BJ (cell line): ENCODE data around the gene DTX4. TPM values are rescaled to one million over a fixed set of nuclear protein-coding genes. Genes with fewer than 3 reads are reported as not detected.
"Not testable (repeated sequence)": the region's sequence is repeated elsewhere in the genome, so short reads cannot be mapped to it uniquely, and the experiment has no call there.

Experiments used
- CTCF ChIA-PET: fragments of 350-600 bp; formaldehyde crosslinking; extraction: SDS; loops from one replicate; lab custom pipeline; 2021; ENCODE audit warnings: antibody characterized with exemption, inconsistent platforms; lab: Yijun Ruan, JAX
- POLR2A ChIA-PET: fragments of 300-600 bp; sonication (Branson Sonifier 250); formaldehyde crosslinking; extraction: SDS; loops from one replicate; lab custom pipeline; 2021; ENCODE audit warnings: antibody characterized with exemption; lab: Charles Lee
- DNase-seq: peaks from one replicate; pipeline ENCODE4 v3.0.0-alpha.2; 2011; ENCODE audit warnings: low read depth
- H3K27me3 ChIP-seq: 2 replicates; pipeline ENCODE4 v1.6.0; 2011; ENCODE audit warnings: low read length; ENCODE audit not compliant: control insufficient read depth, insufficient read depth
- H3K36me3 ChIP-seq: 2 replicates; pipeline ENCODE4 v1.5.1; 2011; ENCODE audit warnings: low read length; ENCODE audit not compliant: control insufficient read depth, insufficient read depth
- H3K4me3 ChIP-seq: 2 replicates; pipeline ENCODE4 v1.5.1; 2011; ENCODE audit warnings: low read depth, mild to moderate bottlenecking, control low read depth, low read length
- polyA minus RNA-seq: library from RNA; depleted of rRNA, polyadenylated mRNA; stranded (reverse); fragments of >200 nt; gene quantifications from 2 replicates; pipeline ENCODE4 v1.2.3, GENCODE V29; 2011; rRNA and poly(A)+ RNA removed
- polyA plus RNA-seq: library from polyadenylated mRNA; depleted of rRNA; stranded (reverse); fragments of >200 nt; gene quantifications from 2 replicates; pipeline ENCODE4 v1.2.3, GENCODE V29; 2011; rRNA removed
- TF ChIP-seq, protein P1 (sequence below): IDR thresholded peaks from 2 replicates; pipeline ENCODE4 v1.5.1; 2011; ENCODE audit warnings: low read depth, mild to moderate bottlenecking, control low read depth, inconsistent platforms, low read length, moderate library complexity; ENCODE audit not compliant: insufficient read depth

The DTX4 gene
- polyA plus RNA-seq: 0.98 and 1.2 TPM in 2 replicates
- polyA minus RNA-seq: 2.4 and 2.6 TPM in 2 replicates

GRCh38 chr11:59171508-59172322, at the start of gene DTX4:
Gene DTX4, plus strand, starts transcription at chr11:59172132. Its CDS starts 464 bp downstream, at chr11:59172596.
- Histone ChIP-seq H3K4me3 (peak within 1 kb of the TSS; percentile 59), H3K36me3 (no peaks in the 10 kb centered on the region), H3K27me3 (no peaks in the 10 kb centered on the region; the same call in 1 of the 2 replicates)
- CTCF ChIA-PET: interaction anchor here (0.6 to 11.6 kb wide), 41 partner anchors 8 to 573 kb away, joined by 3 to 202 read pairs (median 5); partner anchors contain the start of genes FAM111A, FAM111B and MPEG1
- peak; percentile 27 for DNase-seq
- POLR2A ChIA-PET: interaction anchor here (0.6 kb wide), 1 partner anchor 10 kb away, joined by 4 read pairs; no protein-coding TSS in a partner anchor
- TF ChIP-seq, protein P1, sequence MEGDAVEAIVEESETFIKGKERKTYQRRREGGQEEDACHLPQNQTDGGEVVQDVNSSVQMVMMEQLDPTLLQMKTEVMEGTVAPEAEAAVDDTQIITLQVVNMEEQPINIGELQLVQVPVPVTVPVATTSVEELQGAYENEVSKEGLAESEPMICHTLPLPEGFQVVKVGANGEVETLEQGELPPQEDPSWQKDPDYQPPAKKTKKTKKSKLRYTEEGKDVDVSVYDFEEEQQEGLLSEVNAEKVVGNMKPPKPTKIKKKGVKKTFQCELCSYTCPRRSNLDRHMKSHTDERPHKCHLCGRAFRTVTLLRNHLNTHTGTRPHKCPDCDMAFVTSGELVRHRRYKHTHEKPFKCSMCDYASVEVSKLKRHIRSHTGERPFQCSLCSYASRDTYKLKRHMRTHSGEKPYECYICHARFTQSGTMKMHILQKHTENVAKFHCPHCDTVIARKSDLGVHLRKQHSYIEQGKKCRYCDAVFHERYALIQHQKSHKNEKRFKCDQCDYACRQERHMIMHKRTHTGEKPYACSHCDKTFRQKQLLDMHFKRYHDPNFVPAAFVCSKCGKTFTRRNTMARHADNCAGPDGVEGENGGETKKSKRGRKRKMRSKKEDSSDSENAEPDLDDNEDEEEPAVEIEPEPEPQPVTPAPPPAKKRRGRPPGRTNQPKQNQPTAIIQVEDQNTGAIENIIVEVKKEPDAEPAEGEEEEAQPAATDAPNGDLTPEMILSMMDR: peak; percentile 97

DNA sequence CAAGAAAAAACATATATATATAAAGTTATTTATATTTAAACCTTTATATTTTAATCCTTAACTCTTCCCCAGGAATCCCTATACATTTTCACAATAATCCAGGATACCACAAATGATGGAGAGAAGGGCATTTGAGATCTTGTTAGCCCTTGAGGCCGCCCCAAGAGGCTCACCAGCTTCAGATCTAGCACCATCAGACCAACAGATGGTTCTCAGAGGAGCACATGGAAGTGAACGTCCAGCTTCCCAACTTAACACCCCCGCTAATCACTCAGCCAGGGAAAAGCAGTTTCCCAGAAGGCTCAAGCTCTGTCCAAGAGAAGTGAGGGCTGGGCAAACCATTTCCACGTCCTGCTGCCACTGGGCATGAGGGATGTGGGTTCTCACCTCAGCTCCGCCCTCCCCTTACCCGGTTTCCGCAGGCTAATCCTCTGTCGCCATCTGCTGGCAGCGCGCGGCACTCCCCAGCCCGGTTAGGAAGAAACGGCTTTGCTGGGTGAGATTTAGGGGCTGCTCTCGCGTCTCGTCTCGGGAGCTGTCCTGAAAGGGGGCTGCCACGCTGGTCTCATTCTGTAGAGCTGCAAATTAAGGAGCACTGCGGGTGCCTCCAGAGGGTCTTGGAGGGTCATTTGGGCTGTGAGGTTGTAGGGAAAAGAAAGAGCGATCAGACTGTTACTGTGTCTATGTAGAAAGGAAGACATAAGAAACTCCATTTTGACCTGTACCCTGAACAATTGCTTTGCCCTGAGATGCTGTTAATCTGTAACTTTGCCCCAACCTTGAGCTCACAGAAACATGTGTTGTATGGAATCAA, 36.1 kb upstream of the DTX4 start:
- Histone ChIP-seq H3K36me3 (peaks cover 3% of the 10 kb centered on the region; the same call in 1 of the 2 replicates), H3K4me3 (no peak overlapping the region), H3K27me3 (no peaks in the 10 kb centered on the region)
- ChIA-PET POLR2A (no interaction called here), CTCF (interaction anchor here (0.6 to 2.2 kb wide), 42 partner anchors 8 to 571 kb away, joined by 3 to 44 read pairs (median 4); partner anchors contain the start of gene FAM111B)
- TF ChIP-seq, protein P1: peak; percentile 100
- no peak for DNase-seq

GRCh38 chr11:59136551-59136950, 35.4 kb upstream of the DTX4 start:
- CTCF ChIA-PET: interaction anchor here (1.0 to 2.2 kb wide), 32 partner anchors 8 to 572 kb away, joined by 3 to 44 read pairs (median 5); partner anchors contain the start of gene FAM111B
- H3K36me3 ChIP-seq, DNase-seq, H3K4me3 ChIP-seq, H3K27me3 ChIP-seq, POLR2A ChIA-PET: not testable (repeated sequence)

DNA sequence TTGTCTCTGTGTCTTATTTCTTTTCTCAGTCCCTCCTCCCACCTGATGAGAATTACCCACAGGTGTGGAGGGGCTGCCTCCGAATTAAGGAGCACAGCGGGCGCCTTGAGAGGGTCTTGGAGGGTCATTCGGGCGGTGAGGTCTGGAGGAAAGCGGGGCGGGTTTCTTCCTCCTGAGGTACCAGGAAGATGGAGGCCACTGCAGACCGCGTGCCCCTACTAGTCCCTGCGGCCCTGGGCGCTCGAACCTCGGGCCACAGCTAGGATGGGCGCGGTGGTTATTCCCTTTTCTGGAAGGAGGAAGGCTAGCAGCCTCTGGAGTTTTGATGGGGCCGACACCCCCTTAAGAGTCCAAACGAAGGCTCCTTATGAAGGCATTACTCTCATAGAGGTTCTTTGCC, 34.7 kb upstream of the DTX4 start:
- H3K27me3 ChIP-seq: no peaks in the 10 kb centered on the region
- POLR2A ChIA-PET: no interaction called here
- no peak overlapping the region for H3K4me3 ChIP-seq
- DNase-seq: no peak
- CTCF ChIA-PET: interaction anchor here (1.9 kb wide), 1 partner anchor 40 kb away, joined by 11 read pairs; no protein-coding TSS in a partner anchor
- TF ChIP-seq, protein P1: no peak
- peaks cover 1% of the 10 kb centered on the region; the same call in 1 of the 2 replicates for H3K36me3 ChIP-seq

DNA sequence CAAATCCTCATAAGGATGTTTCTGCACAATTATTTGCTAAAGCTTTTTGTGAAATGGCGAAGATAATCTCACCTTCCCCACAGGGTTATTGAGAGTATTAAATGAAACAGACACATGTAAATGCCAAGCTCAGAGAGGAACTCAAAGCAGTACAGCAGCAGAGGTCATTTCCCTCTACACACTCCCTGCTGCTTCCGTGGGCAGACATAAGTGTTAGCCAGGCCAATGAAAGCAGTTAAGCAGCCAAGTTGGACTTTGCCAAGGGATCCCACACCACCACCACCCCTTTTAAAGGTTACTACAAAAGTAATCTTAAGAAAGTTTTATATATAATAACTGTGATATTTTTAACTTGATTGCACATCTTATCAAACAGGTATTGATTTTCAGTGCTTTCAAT, 33.3 kb upstream of the DTX4 start:
- ChIA-PET CTCF (interaction anchor here (1.9 kb wide), 1 partner anchor 42 kb away, joined by 11 read pairs; no protein-coding TSS in a partner anchor), POLR2A (no interaction called here)
- Histone ChIP-seq H3K4me3 (no peak overlapping the region), H3K36me3 (peaks cover 1% of the 10 kb centered on the region; the same call in 1 of the 2 replicates), H3K27me3 (no peaks in the 10 kb centered on the region)
- TF ChIP-seq, protein P1: no peak
- no peak for DNase-seq
